ENCODE data around the gene BPHL. TPM values are rescaled to one million over a fixed set of nuclear protein-coding genes. Genes with fewer than 3 reads are reported as not detected.
"Not testable (repeated sequence)": the region's sequence is repeated elsewhere in the genome, so short reads cannot be mapped to it uniquely, and the experiment has no call there.

The BPHL gene
- total and polyA plus RNA-seq, 3 donors from 2014 or later, result 14.3 to 16.8 (median 16.8) TPM

GRCh38 chr6:3196770-3197169 lies 78.3 kb downstream of the BPHL start:
- Histone ChIP-seq H3K27ac (no peak overlapping the region), H3K4me1 (no peaks in the 10 kb centered on the region), H3K27me3 (no peaks in the 10 kb centered on the region), H3K9me3 (no peaks in the 10 kb centered on the region), H3K4me3 (no peak overlapping the region), H3K36me3 (ENCODE audit: low read depth, missing control alignments) (no peaks in the 10 kb centered on the region)
- intact Hi-C loops (cut with DNase I; ENCODE audit: low total_unique reads), result no loop called here
- TF ChIP-seq CTCF (IDR thresholded peaks at IDR 0.05) (no peak), POLR2A (IDR thresholded peaks at IDR 0.05) (no peak)
- WGBS, 2 donors, result 58 to 72% methylated on average over 5 of the region's 5 CpGs
- DNase-seq, result no peak

- H3K4me3 ChIP-seq; H3K27me3 ChIP-seq; DNase-seq; H3K27ac ChIP-seq; H3K9me3 ChIP-seq; H3K4me1 ChIP-seq; intact Hi-C loops (cut with DNase I; ENCODE audit: low total_unique reads); H3K36me3 ChIP-seq (ENCODE audit: low read depth, missing control alignments): not testable (repeated sequence)
- WGBS, 2 donors, result 86 to 91% methylated on average over 2 to 5 of the region's 5 CpGs
These were observed 79.2 kb downstream of the BPHL start for GRCh38 chr6:3197734-3198133.

- Histone ChIP-seq H3K36me3 (ENCODE audit: low read depth, missing control alignments) (no peaks in the 10 kb centered on the region), H3K27me3 (no peaks in the 10 kb centered on the region), H3K27ac (no peak overlapping the region), H3K9me3 (no peaks in the 10 kb centered on the region), H3K4me1 (no peaks in the 10 kb centered on the region), H3K4me3 (no peak overlapping the region)
- no peak for DNase-seq
- WGBS, 2 donors, result 81 to 90% methylated on average over 5 of the region's 5 CpGs
- TF ChIP-seq CTCF (IDR thresholded peaks at IDR 0.05) (no peak), POLR2A (IDR thresholded peaks at IDR 0.05) (no peak)
- intact Hi-C loops (cut with DNase I; ENCODE audit: low total_unique reads), result no loop called here
These were observed 80.9 kb downstream of the BPHL start for GRCh38 chr6:3199382-3199781.

- Histone ChIP-seq H3K9me3 (no peaks in the 10 kb centered on the region), H3K27me3 (no peaks in the 10 kb centered on the region), H3K4me3 (no peak overlapping the region), H3K4me1 (no peaks in the 10 kb centered on the region), H3K27ac (no peak overlapping the region), H3K36me3 (ENCODE audit: low read depth, missing control alignments) (no peaks in the 10 kb centered on the region)
- TF ChIP-seq POLR2A (IDR thresholded peaks at IDR 0.05) (no peak), CTCF (IDR thresholded peaks at IDR 0.05) (no peak)
- no peak for DNase-seq
- intact Hi-C loops (cut with DNase I; ENCODE audit: low total_unique reads), result no loop called here
These were observed 82.2 kb downstream of the BPHL start for GRCh38 chr6:3200682-3201081.

- TF ChIP-seq POLR2A (IDR thresholded peaks at IDR 0.05), result no peak
- TF ChIP-seq CTCF (IDR thresholded peaks at IDR 0.05), result no peak
- intact Hi-C loops (cut with DNase I; ENCODE audit: low total_unique reads), result no loop called here
- Histone ChIP-seq H3K27me3 (no peaks in the 10 kb centered on the region), H3K4me3 (no peak overlapping the region), H3K4me1 (no peaks in the 10 kb centered on the region), H3K36me3 (ENCODE audit: low read depth, missing control alignments) (no peaks in the 10 kb centered on the region), H3K9me3 (no peaks in the 10 kb centered on the region), H3K27ac (no peak overlapping the region)
- no peak for DNase-seq
- WGBS, 2 donors, result 81 to 87% methylated on average over 2 of the region's 2 CpGs
These were observed 82.9 kb downstream of the BPHL start for GRCh38 chr6:3201388-3201787.

Small RNA genes lying within 50 kb of the gene (small RNA-seq; reads per million reads assigned to genes)
- gene RNA5SP201, result 0 reads per million in 2 donors

Other genes with a start within 250 kb of the BPHL start
- 10 to 100 TPM; 33.9 to 60.0 TPM for gene SERPINB9, start 215.4 kb upstream of the BPHL start, total RNA-seq
- gene SERPINB9, start 215.4 kb upstream of the BPHL start, polyA plus RNA-seq (ENCODE audit: insufficient read depth, low read depth, low replicate concordance), result 19.1 TPM
- 100 to 1,000 TPM; 203 to 281 TPM for gene SERPINB6, start 147.1 kb upstream of the BPHL start, total RNA-seq
- gene SERPINB6, start 147.1 kb upstream of the BPHL start, polyA plus RNA-seq (ENCODE audit: insufficient read depth, low read depth, low replicate concordance), result 348 TPM
- gene NQO2, start 118.8 kb upstream of the BPHL start, total RNA-seq, result 10 to 100 TPM in 1 of 2 donors, 1 to 10 TPM in 1; 9.5 to 16.8 TPM
- gene NQO2, start 118.8 kb upstream of the BPHL start, polyA plus RNA-seq (ENCODE audit: insufficient read depth, low read depth, low replicate concordance), result 35.6 TPM
- 10 to 100 TPM; 16.7 to 19.3 TPM for gene RIPK1, start 50.2 kb upstream of the BPHL start, total RNA-seq
- gene RIPK1, start 50.2 kb upstream of the BPHL start, polyA plus RNA-seq (ENCODE audit: insufficient read depth, low read depth, low replicate concordance), result 14.3 TPM
- 10 to 100 TPM; 13.5 to 17.7 TPM for gene TUBB2A, start 38.8 kb downstream of the BPHL start, total RNA-seq
- 23.7 TPM for gene TUBB2A, start 38.8 kb downstream of the BPHL start, polyA plus RNA-seq (ENCODE audit: insufficient read depth, low read depth, low replicate concordance)
- 1 to 10 TPM; 1.6 to 2.2 TPM for gene TUBB2B, start 108.9 kb downstream of the BPHL start, total RNA-seq
- gene TUBB2B, start 108.9 kb downstream of the BPHL start, polyA plus RNA-seq (ENCODE audit: insufficient read depth, low read depth, low replicate concordance), result 3.6 TPM
- 10 to 100 TPM; 42.4 to 46.1 TPM for gene PSMG4, start 140.2 kb downstream of the BPHL start, total RNA-seq
- 23.1 TPM for gene PSMG4, start 140.2 kb downstream of the BPHL start, polyA plus RNA-seq (ENCODE audit: insufficient read depth, low read depth, low replicate concordance)

Measured in testis (tissue), 3 donors.